Psoas muscle (tissue), 8 donors: ENCODE results near the gene PPP1R3A. TPM values are rescaled to one million over a fixed set of nuclear protein-coding genes. Genes with fewer than 3 reads are reported as not detected.

ENCODE experiments used
- ATAC-seq, 4 donors: fragments of 200-7000 bp; cut with Tn5 transposase; one replicate each; pipeline ENCODE4 v1.9.1; 2020; ENCODE audit warnings: moderate library complexity in 3 of 4, mild to moderate bottlenecking in 2 of 4
- DNase-seq, 2 donors: peaks; one replicate each; pipeline ENCODE4 v3.0.0-alpha.2; 2020
- H3K27ac ChIP-seq: fragments of 200-600 bp; one replicate; pipeline ENCODE4 v1.8.0; 2022
- H3K27me3 ChIP-seq, 3 donors: fragments of 200-600 bp in 1 of 3; one replicate each; pipeline versions ENCODE4 v1.6.1 to v1.8.0; 2013 to 2022; ENCODE audit warnings: low read length in 2 of 3, mild to moderate bottlenecking in 2 of 3, moderate library complexity in 1 of 3; ENCODE audit not compliant: insufficient read depth in 3 of 3
- H3K36me3 ChIP-seq, 2 donors: fragments of 200-600 bp in 1 of 2; one replicate each; pipeline versions ENCODE4 v1.6.1 to v1.8.0; 2013 to 2022; ENCODE audit warnings: low read depth in 1 of 2, mild to moderate bottlenecking in 1 of 2, moderate library complexity in 1 of 2; ENCODE audit not compliant: insufficient read depth in 1 of 2
- H3K4me1 ChIP-seq: fragments of 200-600 bp; one replicate; pipeline ENCODE4 v1.8.0; 2022
- H3K4me3 ChIP-seq: fragments of 200-600 bp; one replicate; pipeline ENCODE4 v1.8.0; 2022; ENCODE audit warnings: mild to moderate bottlenecking
- H3K9me3 ChIP-seq: fragments of 200-600 bp; one replicate; pipeline ENCODE4 v1.8.0; 2022
- WGBS, 3 donors: extraction: QIAGEN DNeasy Blood & Tissue Kit; methylation state at CpG; one replicate each; pipeline versions ENCODE4 v1.1.6 to v1.1.7; 2013; 5-methylcytosine and 5-hydroxymethylcytosine counted together
- intact Hi-C, 2 donors: fragments of 100-400 bp; cut with DNase I; formaldehyde crosslinking; loops; one replicate each; pipeline versions ENCODE4 v1.11.0 to v1.14.2; 2022
- polyA plus RNA-seq, 3 donors: library from polyadenylated mRNA; stranded (reverse); fragments of 200-250 nt; gene quantifications; one replicate each; pipeline ENCODE4 v1.2.3, GENCODE V29; 2013
- total RNA-seq, 4 donors: library from RNA; stranded (reverse); fragmentation: NEBNext Ultra II Directional in 2 of 4; extraction: Animal tissue kit (Norgen Biotek cat#: 25700) in 2 of 4; gene quantifications; one replicate each; pipeline versions ENCODE4 v1.2.1 to v1.2.4, GENCODE V29; 2021 to 2023
- TF ChIP-seq, protein P1 (sequence below): fragments of 200-600 bp; IDR thresholded peaks from one replicate; pipeline ENCODE4 v1.8.0; 2022; ENCODE audit warnings: antibody characterized with exemption
- donor health status: healthy with polysubstance abuse.
- donor health status: DM: no; HTN: no; CAD: no; lungs with moderate emphysema.
- donor health status: Bipolar disorder and iron deficiency.
- donor health status: healthy.
- donor health status: DM: yes; HTN: yes; CAD: no.
- donor health status: DM: no; HTN: no; CAD: no.
- donor health status: DM: no; HTN: no; CAD: no.
- donor health status: DM: yes; HTN: yes; CAD: no.

Gene PPP1R3A
- total and polyA plus RNA-seq, 7 donors, result 1.8 to 124 (median 52.6) TPM

DNA sequence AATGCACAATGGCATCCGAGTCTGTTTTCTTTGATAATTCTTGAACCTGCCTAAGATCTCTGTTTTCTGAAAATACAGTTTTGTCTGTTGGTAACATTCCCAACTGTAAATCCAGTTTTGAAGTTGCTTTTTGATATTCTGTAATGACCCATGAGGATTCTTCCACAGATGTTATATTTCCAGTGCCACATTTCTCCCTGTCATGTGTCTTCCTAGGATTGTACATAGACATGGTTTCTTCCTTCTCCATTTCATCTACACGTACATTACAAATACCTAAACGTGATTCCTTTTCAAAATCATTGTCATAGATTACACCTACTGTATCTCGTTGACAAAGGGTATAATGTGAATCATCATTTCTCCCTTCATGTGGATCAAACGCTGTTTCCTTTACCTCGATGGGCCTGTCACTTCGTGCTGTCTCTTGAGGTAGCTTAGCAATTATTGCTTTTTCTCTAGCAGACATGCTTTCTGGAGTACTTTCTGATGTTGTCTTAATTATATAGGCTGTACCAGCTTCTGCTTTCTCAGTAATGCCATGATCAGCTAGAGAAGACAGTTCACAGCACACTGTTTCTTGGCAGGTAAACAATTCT is 40.3 kb downstream of the PPP1R3A start:
- 66 to 76% (median 67%) methylated on average over 7 of the region's 7 CpGs for WGBS, 3 donors
- Histone ChIP-seq H3K9me3 (no peaks in the 10 kb centered on the region), H3K27ac (peak overlapping the region; percentile 50), H3K36me3 (peaks cover 0 to 32% of the 10 kb centered on the region in 2 donors), H3K4me1 (peaks cover 15% of the 10 kb centered on the region), H3K27me3 (no peaks in the 10 kb centered on the region), H3K4me3 (no peak overlapping the region)
- intact Hi-C loops, result loop anchor here in 1 of 2 donors (5.0 kb wide), 1 partner anchor 34 kb away; no protein-coding TSS in a partner anchor
- DNase-seq (no peak), ATAC-seq (no peak)
- TF ChIP-seq, protein P1, sequence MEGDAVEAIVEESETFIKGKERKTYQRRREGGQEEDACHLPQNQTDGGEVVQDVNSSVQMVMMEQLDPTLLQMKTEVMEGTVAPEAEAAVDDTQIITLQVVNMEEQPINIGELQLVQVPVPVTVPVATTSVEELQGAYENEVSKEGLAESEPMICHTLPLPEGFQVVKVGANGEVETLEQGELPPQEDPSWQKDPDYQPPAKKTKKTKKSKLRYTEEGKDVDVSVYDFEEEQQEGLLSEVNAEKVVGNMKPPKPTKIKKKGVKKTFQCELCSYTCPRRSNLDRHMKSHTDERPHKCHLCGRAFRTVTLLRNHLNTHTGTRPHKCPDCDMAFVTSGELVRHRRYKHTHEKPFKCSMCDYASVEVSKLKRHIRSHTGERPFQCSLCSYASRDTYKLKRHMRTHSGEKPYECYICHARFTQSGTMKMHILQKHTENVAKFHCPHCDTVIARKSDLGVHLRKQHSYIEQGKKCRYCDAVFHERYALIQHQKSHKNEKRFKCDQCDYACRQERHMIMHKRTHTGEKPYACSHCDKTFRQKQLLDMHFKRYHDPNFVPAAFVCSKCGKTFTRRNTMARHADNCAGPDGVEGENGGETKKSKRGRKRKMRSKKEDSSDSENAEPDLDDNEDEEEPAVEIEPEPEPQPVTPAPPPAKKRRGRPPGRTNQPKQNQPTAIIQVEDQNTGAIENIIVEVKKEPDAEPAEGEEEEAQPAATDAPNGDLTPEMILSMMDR, result no peak

DNA sequence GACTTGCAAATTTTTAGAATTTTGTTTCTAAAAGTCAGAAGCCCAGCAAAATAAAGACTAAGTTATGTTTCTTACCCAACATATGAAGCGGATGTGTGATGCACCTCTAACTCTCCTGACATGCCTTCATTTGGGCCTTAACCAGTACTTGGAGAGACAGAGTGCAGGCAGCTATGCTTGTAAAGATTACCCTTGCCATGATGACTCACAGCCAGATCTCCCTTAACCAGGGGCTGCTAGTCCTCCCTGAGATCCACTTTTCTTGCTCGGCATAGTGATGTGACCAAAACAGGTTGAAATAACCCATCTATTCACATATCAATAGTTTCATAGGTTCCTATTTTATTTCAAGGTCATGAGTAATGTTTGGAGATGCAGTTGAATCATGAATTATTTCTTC is 43.6 kb downstream of the PPP1R3A start:
- H3K27ac ChIP-seq, result peak overlapping the region; percentile 85
- no peak for DNase-seq
- H3K36me3 ChIP-seq, result peaks cover 0 to 20% of the 10 kb centered on the region in 2 donors
- intact Hi-C loops, result loop anchor here in 1 of 2 donors (5.0 kb wide), 1 partner anchor 37 kb away; no protein-coding TSS in a partner anchor
- no peaks in the 10 kb centered on the region for H3K9me3 ChIP-seq
- TF ChIP-seq, protein P1, result no peak
- H3K4me3 ChIP-seq, result no peak overlapping the region
- peaks cover 15% of the 10 kb centered on the region for H3K4me1 ChIP-seq
- 61 to 84% (median 65%) methylated on average over 2 of the region's 2 CpGs for WGBS, 3 donors
- H3K27me3 ChIP-seq, result no peaks in the 10 kb centered on the region
- peak in 3 of 4 donors; percentile 30 to 40 (median 35) for ATAC-seq

DNA sequence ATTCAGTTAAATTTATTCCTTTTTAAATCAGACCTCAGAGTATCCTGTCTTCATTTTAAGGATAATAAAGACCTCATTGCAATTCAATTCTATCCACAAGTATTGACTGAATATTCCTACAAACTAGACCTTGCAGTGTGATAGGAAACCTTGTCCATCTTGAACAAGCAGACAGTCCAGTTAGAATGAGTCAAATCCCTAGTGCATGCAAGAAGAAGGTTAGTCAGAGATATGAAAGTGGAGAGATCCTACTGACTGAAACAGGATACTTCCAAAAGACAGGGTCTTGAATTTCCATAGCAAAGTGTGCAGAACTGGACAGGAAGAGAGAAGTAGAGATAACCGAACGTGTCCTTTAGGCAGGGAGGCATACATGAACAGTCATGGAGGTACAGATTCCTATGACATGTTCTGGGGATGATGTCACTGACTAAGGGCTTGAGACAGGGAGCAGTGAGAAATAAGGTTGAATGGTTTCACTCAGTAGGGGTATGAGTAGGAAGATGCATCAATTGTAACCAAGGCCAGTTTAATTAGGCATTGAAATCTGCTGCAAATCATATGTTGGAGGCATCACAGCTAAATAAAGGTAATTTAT is 45.2 kb downstream of the PPP1R3A start:
- Histone ChIP-seq H3K4me1 (peaks cover 15% of the 10 kb centered on the region), H3K27me3 (no peaks in the 10 kb centered on the region), H3K4me3 (peak overlapping the region; percentile 55), H3K9me3 (no peaks in the 10 kb centered on the region), H3K27ac (peak overlapping the region; percentile 85), H3K36me3 (peaks cover 0 to 4% of the 10 kb centered on the region in 2 donors)
- intact Hi-C loops, result no loop called here
- ATAC-seq, result peak; percentile 78 to 91 (median 85)
- TF ChIP-seq, protein P1, result no peak
- WGBS, 3 donors, result 19 to 36% (median 28%) methylated on average over 2 of the region's 2 CpGs
- DNase-seq, result no peak

DNA sequence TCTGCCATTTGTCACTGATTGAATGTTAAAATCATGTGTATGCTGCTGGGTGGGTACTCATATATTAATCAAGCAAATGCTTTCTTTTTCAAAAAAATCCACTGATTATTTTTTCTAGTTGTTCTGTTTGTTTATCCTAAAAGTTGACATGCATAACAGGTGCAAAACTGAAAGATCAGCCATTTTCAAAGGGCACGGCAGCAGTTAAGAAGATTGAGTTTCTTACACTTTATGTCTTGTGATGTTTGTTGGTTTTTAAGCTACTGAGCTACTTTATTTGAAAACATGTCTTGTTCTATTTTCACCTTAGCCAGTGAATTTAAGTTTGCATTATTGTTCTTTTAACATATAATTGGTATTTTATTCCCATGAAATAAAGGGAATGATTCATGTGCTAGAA is 45.8 kb downstream of the PPP1R3A start:
- H3K4me1 ChIP-seq, result peaks cover 15% of the 10 kb centered on the region
- no peaks in the 10 kb centered on the region for H3K27me3 ChIP-seq
- no peaks in the 10 kb centered on the region for H3K36me3 ChIP-seq
- H3K27ac ChIP-seq, result peak overlapping the region; percentile 85
- peak in 3 of 4 donors; percentile 50 to 79 (median 64) for ATAC-seq
- TF ChIP-seq, protein P1, result no peak
- no peak for DNase-seq
- no peaks in the 10 kb centered on the region for H3K9me3 ChIP-seq
- H3K4me3 ChIP-seq, result peak overlapping the region; percentile 55
- intact Hi-C loops, result no loop called here
- WGBS, 3 donors, result 23 to 43% (median 23%) methylated on average over 1 of the region's 1 CpG
